Spleen (tissue), 11 donors: Measurements from ENCODE around the gene SRRT. TPM values are rescaled to one million over a fixed set of nuclear protein-coding genes. Genes with fewer than 3 reads are reported as not detected.

ENCODE experiments used
- DNase-seq: peaks from one replicate; pipeline ENCODE4 v3.0.0-alpha.2; 2020
- H3K27ac ChIP-seq, 8 donors: fragments of 200-600 bp; sonication (generic) in 7 of 8; 1 replicate in 4 of 8; 2 replicates in 4 of 8; pipeline versions ENCODE4 v1.5.0 to v1.8.0; 2016 to 2021; ENCODE audit warnings: inconsistent platforms in 4 of 8, mild to moderate bottlenecking in 4 of 8, moderate library complexity in 1 of 8
- H3K27me3 ChIP-seq, 7 donors: fragments of 200-600 bp; sonication (generic) in 6 of 7; replicated peaks in 1 of 7; 1 replicate in 4 of 7; 2 replicates in 3 of 7; pipeline versions ENCODE4 v1.5.0 to v1.8.0; 2016 to 2021; ENCODE audit warnings: inconsistent platforms in 3 of 7, mild to moderate bottlenecking in 1 of 7
- H3K36me3 ChIP-seq, 6 donors: fragments of 200-600 bp; sonication (generic) in 5 of 6; 1 replicate in 4 of 6; 2 replicates in 2 of 6; pipeline versions ENCODE4 v1.5.0 to v1.8.0; 2016 to 2021; ENCODE audit warnings: inconsistent platforms in 2 of 6
- H3K4me1 ChIP-seq, 6 donors: fragments of 200-600 bp; sonication (generic) in 5 of 6; 1 replicate in 3 of 6; 2 replicates in 3 of 6; pipeline versions ENCODE4 v1.5.0 to v1.8.0; 2016 to 2021; ENCODE audit warnings: inconsistent platforms in 3 of 6
- H3K4me3 ChIP-seq, 8 donors: fragments of 200-600 bp; sonication (generic) in 7 of 8; 1 replicate in 4 of 8; 2 replicates in 4 of 8; pipeline versions ENCODE4 v1.5.0 to v1.8.0; 2016 to 2021; ENCODE audit warnings: inconsistent platforms in 4 of 8, mild to moderate bottlenecking in 4 of 8, moderate library complexity in 2 of 8
- H3K9me3 ChIP-seq, 8 donors: fragments of 200-600 bp; sonication (generic) in 7 of 8; 1 replicate in 4 of 8; 2 replicates in 4 of 8; pipeline versions ENCODE4 v1.5.0 to v1.8.0; 2016 to 2021; ENCODE audit warnings: inconsistent platforms in 4 of 8
- CTCF ChIP-seq, 11 experiments: fragments of 200-600 bp in 7 of 11; fragments of 450-650 bp in 4 of 11; sonication (generic) in 4 of 11; IDR thresholded peaks in 8 of 11; conservative IDR thresholded peaks in 3 of 11; 1 replicate in 7 of 11; 2 replicates in 4 of 11; pipeline versions ENCODE4 v1.4.0 to v1.8.0; 2016 to 2021; ENCODE audit warnings: antibody characterized with exemption in 11 of 11, inconsistent platforms in 4 of 11, mild to moderate bottlenecking in 1 of 11
- POLR2A ChIP-seq, 3 donors: fragments of 450-650 bp; IDR thresholded peaks; one replicate each; pipeline ENCODE4 v1.5.1; 2017; ENCODE audit warnings: antibody characterized with exemption in 3 of 3, mild to moderate bottlenecking in 1 of 3
- POLR2AphosphoS5 ChIP-seq, 3 donors: sonication (generic); formaldehyde crosslinking; IDR thresholded peaks; one replicate each; pipeline ENCODE4 v1.5.1; 2017; ENCODE audit warnings: antibody characterized with exemption in 3 of 3
- WGBS, 5 donors: extraction: QIAGEN DNeasy Blood & Tissue Kit in 3 of 5; methylation state at CpG; one replicate each; pipeline versions ENCODE4 v1.1.5 to v1.1.7; 2013 to 2018; 5-methylcytosine and 5-hydroxymethylcytosine counted together
- intact Hi-C: fragments of 100-400 bp; cut with DNase I; formaldehyde crosslinking; loops from one replicate; pipeline ENCODE4 v1.15.0; 2023; ENCODE audit warnings: low total_unique reads
- polyA plus RNA-seq, 3 donors: library from polyadenylated mRNA; stranded (reverse); fragments of 200-250 nt; gene quantifications; one replicate each; pipeline ENCODE4 v1.2.1, GENCODE V29; 2013
- total RNA-seq, 7 donors: library from RNA; depleted of rRNA in 3 of 7; stranded (reverse); fragments of >200 nt in 3 of 7; fragmentation: NEBNext Ultra II Directional in 4 of 7; extraction: Animal tissue kit (Norgen Biotek cat#: 25700) in 4 of 7; gene quantifications; one replicate each; pipeline versions ENCODE4 v1.1.0 to v1.2.1, GENCODE V29; 2016 to 2021
- donor health status: healthy with polysubstance abuse.
- donor health status: DM: no; HTN: no; CAD: no; lungs with moderate emphysema.
- donor health status: DM: no; HTN: no; CAD: no.
- donor health status: Bipolar disorder and iron deficiency.
- donor health status: healthy.
- donor health status: DM: no; HTN: no; CAD: no.
- donor health status: DM: yes; HTN: yes; CAD: no.

The SRRT gene
- total and polyA plus RNA-seq, 10 donors = 54.7 to 160 (median 98.5) TPM

- TF ChIP-seq POLR2A (IDR thresholded peaks at IDR 0.05) = no peak
- no peak for TF ChIP-seq POLR2AphosphoS5 (IDR thresholded peaks at IDR 0.05)
- no peak for TF ChIP-seq CTCF (IDR thresholded peaks at IDR 0.05 in 8 of 11, conservative IDR thresholded peaks at IDR 0.05 in 3 of 11)
- H3K27me3 ChIP-seq = no peaks in the 10 kb centered on the region
- DNase-seq = no peak
- H3K4me1 ChIP-seq = peaks cover 12 to 70% (median 45%) of the 10 kb centered on the region in 6 donors
- peaks cover 8 to 100% (median 73%) of the 10 kb centered on the region in 6 donors for H3K36me3 ChIP-seq
- intact Hi-C loops = no loop called here
- H3K4me3 ChIP-seq = no peak overlapping the region
- H3K27ac ChIP-seq = no peak overlapping the region
- no peaks in the 10 kb centered on the region for H3K9me3 ChIP-seq
- WGBS, 5 donors = 96% methylated on average over 9 of the region's 9 CpGs
These were observed 7.3 kb downstream of the SRRT start for GRCh38 chr7:100882201-100882600.

- intact Hi-C loops = no loop called here
- no peak for DNase-seq
- H3K27ac ChIP-seq = no peak overlapping the region
- WGBS, 5 donors = 94 to 97% (median 96%) methylated on average over 24 of the region's 24 CpGs
- H3K4me1 ChIP-seq = peaks cover 17 to 70% (median 45%) of the 10 kb centered on the region in 6 donors
- H3K4me3 ChIP-seq = no peak overlapping the region
- H3K27me3 ChIP-seq = no peaks in the 10 kb centered on the region
- TF ChIP-seq POLR2AphosphoS5 (IDR thresholded peaks at IDR 0.05) = peak in 1 of 3 donors; percentile 33
- no peak for TF ChIP-seq CTCF (IDR thresholded peaks at IDR 0.05 in 8 of 11, conservative IDR thresholded peaks at IDR 0.05 in 3 of 11)
- H3K36me3 ChIP-seq = peaks cover 8 to 100% (median 77%) of the 10 kb centered on the region in 6 donors
- no peaks in the 10 kb centered on the region for H3K9me3 ChIP-seq
These were observed 8.1 kb downstream of the SRRT start for GRCh38 chr7:100882785-100883526.

GRCh38 chr7:100884736-100885439, 10.0 kb downstream of the SRRT start:
- intact Hi-C loops = no loop called here
- WGBS, 5 donors = 87 to 95% (median 90%) methylated on average over 29 of the region's 29 CpGs

More at GRCh38 chr7:100884736-100885439, 10.0 kb downstream of the SRRT start:
- DNase-seq = no peak
- H3K27ac ChIP-seq = peak overlapping the region in 4 of 8 donors; percentile 29 to 58 (median 52)
- TF ChIP-seq POLR2A (IDR thresholded peaks at IDR 0.05) (no peak), POLR2AphosphoS5 (IDR thresholded peaks at IDR 0.05) (peak in 2 of 3 donors; percentile 34 to 58), CTCF (IDR thresholded peaks at IDR 0.05 in 8 of 11, conservative IDR thresholded peaks at IDR 0.05 in 3 of 11) (no peak)
- H3K4me3 ChIP-seq = no peak overlapping the region
- H3K36me3 ChIP-seq = peaks cover 8 to 89% (median 75%) of the 10 kb centered on the region in 6 donors
- no peaks in the 10 kb centered on the region for H3K9me3 ChIP-seq
- no peaks in the 10 kb centered on the region for H3K27me3 ChIP-seq
- H3K4me1 ChIP-seq = peaks cover 22 to 68% (median 42%) of the 10 kb centered on the region in 6 donors
